HG03521 (cell line): Measurements from ENCODE around the gene THSD7A.

Experiments
- ATAC-seq: cut with Tn5 transposase; IDR thresholded peaks from one replicate; pipeline ENCODE4 v1.9.1; 2021; ENCODE audit warnings: mild to moderate bottlenecking, moderate library complexity; ENCODE audit not compliant: unreplicated experiment

The THSD7A gene

DNA sequence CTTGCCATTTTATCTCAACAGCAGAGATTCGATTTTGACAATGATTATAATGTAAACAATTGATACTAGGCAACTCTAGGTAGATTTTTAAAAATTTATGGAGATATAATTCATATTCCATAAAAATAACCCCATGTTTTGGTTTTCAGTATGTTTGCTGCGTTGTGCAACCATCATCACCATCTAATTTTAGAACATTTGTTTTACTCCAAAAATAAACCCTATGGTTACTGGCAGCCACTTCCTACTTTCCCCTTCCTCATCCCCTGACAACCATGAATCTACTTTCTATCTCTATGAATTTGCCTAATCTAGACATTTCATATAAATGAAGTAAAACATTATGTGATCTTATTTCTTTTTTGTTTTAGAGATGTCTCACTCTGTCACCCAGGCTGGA is 401.9 kb downstream of the THSD7A start:
- no peak for ATAC-seq

- no peak for ATAC-seq
Measured at GRCh38 chr7:11428877-11429581, 403.0 kb downstream of the THSD7A start.

GRCh38 chr7:11427686-11428273 is 404.2 kb downstream of the THSD7A start:
- ATAC-seq = no peak

- no peak for ATAC-seq
Measured at GRCh38 chr7:11424006-11424405, 408.0 kb downstream of the THSD7A start.

DNA sequence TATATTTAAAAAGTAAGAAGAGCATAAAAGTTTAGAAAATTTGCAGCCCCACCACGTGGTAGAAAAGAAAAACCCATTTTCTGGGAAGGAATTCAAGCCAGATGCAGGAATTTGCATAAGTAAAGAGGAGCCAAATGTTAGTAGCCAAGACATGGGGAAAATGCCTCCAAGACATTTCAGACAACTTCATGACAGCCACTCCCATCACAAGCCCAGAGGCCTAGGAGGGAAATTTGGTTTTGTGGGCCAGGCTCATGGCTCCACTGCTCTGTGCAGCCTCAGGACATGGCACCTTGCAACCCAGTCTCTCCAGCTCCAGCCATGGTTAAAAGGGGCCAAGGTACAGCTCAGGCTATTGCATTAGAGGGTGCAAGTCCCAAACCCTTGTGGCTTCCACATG is 411.9 kb downstream of the THSD7A start:
- ATAC-seq = no peak

DNA sequence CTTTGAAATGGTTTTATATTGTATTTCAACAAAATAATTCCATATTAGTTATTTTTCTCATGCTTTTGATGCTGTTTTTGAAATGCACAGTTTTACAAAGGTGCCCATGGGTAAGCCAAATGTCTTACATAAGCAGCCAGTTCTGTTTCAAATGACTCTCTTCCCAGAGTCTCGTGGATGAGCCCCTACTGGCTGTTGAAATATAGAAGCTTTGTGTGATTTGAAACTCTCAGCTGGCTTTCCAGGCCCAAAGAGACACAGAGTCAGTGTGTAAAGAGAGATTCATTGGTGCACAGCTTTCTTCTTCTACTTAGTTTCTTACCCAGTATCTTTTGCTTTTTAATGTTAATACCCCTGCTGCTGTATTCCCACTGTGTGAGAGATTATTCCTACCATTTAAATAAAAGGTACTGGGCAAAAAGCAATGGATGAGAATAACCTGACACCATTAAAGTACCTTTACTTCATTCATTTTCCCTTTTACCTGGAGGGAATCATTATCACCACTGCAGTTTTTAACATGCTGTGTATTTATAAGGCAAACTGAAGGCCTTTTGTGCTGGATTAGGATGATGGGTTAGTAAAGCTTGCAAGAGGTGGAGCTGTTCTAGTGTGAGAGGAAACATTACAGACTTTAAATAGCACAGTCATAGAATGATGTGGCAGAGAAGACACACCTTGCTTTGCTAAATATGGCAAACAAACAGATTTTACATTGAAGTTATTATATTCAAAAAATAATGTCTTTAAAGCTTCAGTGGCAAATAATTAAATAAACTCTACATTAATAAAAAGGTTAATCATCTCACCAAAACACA is 415.1 kb downstream of the THSD7A start:
- ATAC-seq = no peak

GRCh38 chr7:11415101-11415500 is 416.9 kb downstream of the THSD7A start:
- no peak for ATAC-seq

DNA sequence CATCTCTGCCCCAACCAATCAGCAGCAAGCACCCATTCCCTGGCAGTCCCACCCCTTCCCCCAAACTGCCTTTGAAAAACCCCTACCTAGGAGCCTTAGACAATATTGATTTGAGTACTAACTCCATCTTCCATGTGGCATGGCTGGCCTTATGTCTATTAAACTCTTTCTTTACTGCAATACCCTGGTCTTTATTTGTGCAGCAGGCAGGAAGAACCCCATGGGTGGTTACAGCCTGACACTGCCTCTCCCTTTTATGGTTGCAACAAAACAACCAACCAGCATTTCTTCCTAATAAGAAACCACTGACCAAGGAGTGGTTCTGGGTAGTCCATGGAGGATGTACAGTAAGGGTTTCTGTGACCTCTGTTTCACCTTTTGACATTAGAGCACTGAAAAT is 418.1 kb downstream of the THSD7A start:
- no peak for ATAC-seq

DNA sequence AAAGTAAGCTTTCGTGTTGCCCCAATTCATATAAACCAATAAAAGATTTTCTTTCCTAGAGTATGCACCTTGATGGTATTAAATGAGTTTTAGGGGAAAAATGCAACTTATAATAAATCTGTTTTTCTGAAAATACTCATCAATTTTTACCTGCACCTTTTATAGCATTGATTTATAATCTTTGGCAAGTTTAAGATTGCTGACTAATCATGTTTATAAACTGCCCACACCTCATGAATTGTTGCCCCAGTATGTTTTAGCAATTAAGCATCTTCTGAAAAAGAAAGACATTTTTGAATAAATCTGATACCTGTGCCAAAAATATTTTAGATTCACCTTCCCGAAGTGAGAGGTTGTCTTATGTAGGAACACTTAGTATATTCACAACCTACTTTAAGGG is 420.0 kb downstream of the THSD7A start:
- no peak for ATAC-seq

DNA sequence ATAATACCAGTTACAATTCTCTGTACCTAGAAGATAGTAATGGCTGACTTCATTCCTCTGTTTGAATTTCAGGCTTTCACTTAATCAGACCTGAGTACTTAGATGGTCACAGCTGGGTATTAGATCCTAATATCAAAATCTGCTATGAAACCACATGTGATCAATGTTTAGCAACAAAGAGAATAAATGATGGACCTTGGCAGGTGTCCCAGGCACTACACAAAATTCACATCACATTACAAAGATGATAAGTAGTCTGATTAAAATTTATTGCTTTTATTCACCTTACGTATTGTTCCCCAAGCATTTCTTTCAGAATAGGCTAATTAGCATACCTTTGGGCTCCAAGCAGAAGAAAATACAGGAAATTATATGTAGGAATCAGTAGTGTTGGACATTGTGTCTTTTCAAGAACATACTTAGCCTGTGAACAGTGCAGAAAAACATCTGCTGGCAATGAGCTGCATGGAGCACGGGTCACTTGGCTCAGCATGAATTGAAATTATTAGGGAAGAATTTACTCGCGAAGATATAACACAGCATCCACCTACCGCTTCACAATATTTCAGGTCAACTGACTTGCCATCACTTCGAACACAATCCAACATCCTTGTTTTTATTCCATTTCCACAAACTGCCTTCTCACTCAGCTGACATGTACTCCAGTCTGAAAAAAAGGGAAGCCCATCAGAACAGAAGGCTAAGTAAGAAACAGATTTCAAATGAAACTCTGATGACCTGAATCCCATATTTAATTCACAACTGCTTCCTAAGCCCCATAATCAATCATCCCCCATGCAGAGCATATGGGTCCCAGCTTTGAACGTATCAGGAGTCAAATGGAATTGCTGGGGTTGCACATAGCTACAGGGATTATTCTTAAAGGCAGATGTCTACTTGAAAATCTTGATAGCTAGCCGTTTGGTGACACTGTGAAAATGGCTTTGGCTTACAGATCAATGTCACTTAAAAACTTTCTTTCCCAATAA is 421.0 kb downstream of the THSD7A start:
- no peak for ATAC-seq

GRCh38 chr7:11404355-11404754 is 427.6 kb downstream of the THSD7A start:
- no peak for ATAC-seq

GRCh38 chr7:11403781-11404180 is 428.2 kb downstream of the THSD7A start:
- no peak for ATAC-seq

- ATAC-seq = no peak
Measured at GRCh38 chr7:11394438-11394837, 437.6 kb downstream of the THSD7A start.

GRCh38 chr7:11379641-11380040 is 452.4 kb downstream of the THSD7A start:
- ATAC-seq = no peak

GRCh38 chr7:11376529-11376928 is 455.5 kb downstream of the THSD7A start:
- no peak for ATAC-seq

GRCh38 chr7:11374629-11375028 is 457.4 kb downstream of the THSD7A start:
- ATAC-seq = no peak

- no peak for ATAC-seq
Measured at GRCh38 chr7:11373546-11374142, 458.4 kb downstream of the THSD7A start.

DNA sequence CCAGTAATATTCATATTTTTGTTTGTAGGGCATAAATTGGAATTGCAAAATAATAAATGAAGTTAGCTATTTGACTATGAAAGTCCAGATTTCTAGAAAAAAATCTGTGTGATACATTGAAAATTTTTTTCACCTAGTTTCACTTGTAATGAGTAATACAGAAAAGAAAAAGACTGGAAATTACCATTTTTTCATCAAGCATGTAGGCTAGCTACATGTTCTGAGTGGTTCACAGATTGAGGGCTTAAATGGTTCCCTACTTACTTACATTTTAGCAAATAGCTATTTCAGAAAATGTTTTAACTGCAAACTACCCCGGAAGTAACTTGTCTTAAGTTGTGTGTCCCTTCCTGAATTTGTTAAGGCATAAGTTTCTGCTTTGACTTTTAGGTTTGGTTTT is 462.3 kb downstream of the THSD7A start:
- ATAC-seq = no peak

- no peak for ATAC-seq
Measured at GRCh38 chr7:11366118-11366517, 465.9 kb downstream of the THSD7A start.

GRCh38 chr7:11358637-11359036 is 473.4 kb downstream of the THSD7A start:
- ATAC-seq = no peak
